NB4 (cell line): ENCODE results near the gene DCAF11.

Source experiments
- DNase-seq: peaks from one replicate; pipeline ENCODE4 v3.0.0; 2010; ENCODE audit warnings: low read depth
- H3K4me3 ChIP-seq: one replicate; pipeline ENCODE4 v1.5.1; 2011; ENCODE audit warnings: mild to moderate bottlenecking, low read depth, low read length, moderate library complexity
- CTCF ChIP-seq: IDR thresholded peaks from one replicate; pipeline ENCODE4 v1.5.1; 2012; ENCODE audit warnings: low read depth, low read length
- MAX ChIP-seq: IDR thresholded peaks from 2 replicates; pipeline ENCODE4 v1.6.1; 2011; ENCODE audit warnings: low read depth, low read length
- MYC ChIP-seq: IDR thresholded peaks from 2 replicates; pipeline ENCODE4 v1.6.1; 2011; ENCODE audit warnings: low read depth, low read length
- POLR2A ChIP-seq: IDR thresholded peaks from 2 replicates; pipeline ENCODE4 v1.6.1; 2011; ENCODE audit warnings: mild to moderate bottlenecking; ENCODE audit not compliant: insufficient read length; ENCODE audit errors: extremely low read depth

The DCAF11 gene

GRCh38 chr14:24081739-24082211, 32.8 kb upstream of the DCAF11 start:
- H3K4me3 ChIP-seq: no peak overlapping the region
- DNase-seq: no peak
- TF ChIP-seq MAX (no peak), MYC (no peak), POLR2A (no peak), CTCF (no peak)

- H3K4me3 ChIP-seq: no peak overlapping the region
- TF ChIP-seq MYC (no peak), POLR2A (no peak), CTCF (no peak), MAX (no peak)
- no peak for DNase-seq
Observed at GRCh38 chr14:24082411-24083080, 32.0 kb upstream of the DCAF11 start.

- DNase-seq: no peak
- TF ChIP-seq MYC (no peak), POLR2A (no peak), CTCF (no peak), MAX (no peak)
- H3K4me3 ChIP-seq: no peak overlapping the region
Observed at GRCh38 chr14:24083462-24083861, 31.1 kb upstream of the DCAF11 start.

GRCh38 chr14:24084440-24084839, 30.1 kb upstream of the DCAF11 start:
- TF ChIP-seq MYC: no peak
- no peak for TF ChIP-seq POLR2A
- no peak for TF ChIP-seq CTCF

GRCh38 chr14:24085215-24085614, 29.4 kb upstream of the DCAF11 start:
- no peak overlapping the region for H3K4me3 ChIP-seq
- no peak for TF ChIP-seq MAX
- no peak for TF ChIP-seq MYC
- no peak for TF ChIP-seq POLR2A
- TF ChIP-seq CTCF: no peak
- DNase-seq: no peak

More at GRCh38 chr14:24084440-24084839, 30.1 kb upstream of the DCAF11 start:
- H3K4me3 ChIP-seq: no peak overlapping the region
- DNase-seq: no peak

- TF ChIP-seq MAX: no peak
- no peak for TF ChIP-seq POLR2A
- no peak for TF ChIP-seq CTCF
- no peak for TF ChIP-seq MYC
- no peak overlapping the region for H3K4me3 ChIP-seq
- DNase-seq: no peak
Observed at GRCh38 chr14:24086193-24086955, 28.2 kb upstream of the DCAF11 start.
